Cardiac fibroblast (primary cell): ENCODE measurements around the gene RYR3.

ENCODE experiments used
- DNase-seq, 2 donors: peaks; one replicate each; pipeline versions ENCODE4 v3.0.0 to v3.0.0-alpha.2; 2010; ENCODE audit warnings: low read depth in 2 of 2
- H3K4me3 ChIP-seq, 2 donors: replicated peaks in 1 of 2; 1 replicate in 1 of 2; 2 replicates in 1 of 2; pipeline ENCODE4 v1.5.1; 2011; ENCODE audit warnings: low read depth in 2 of 2, low read length in 2 of 2, mild to moderate bottlenecking in 2 of 2, moderate library complexity in 1 of 2
- CTCF ChIP-seq: IDR thresholded peaks from one replicate; pipeline ENCODE4 v1.5.1; 2011; ENCODE audit warnings: low read depth, mild to moderate bottlenecking, low read length, inconsistent platforms

RYR3 gene

GRCh38 chr15:33374226-33374914 is 63.6 kb downstream of the RYR3 start:
- DNase-seq = no peak
- H3K4me3 ChIP-seq = no peak overlapping the region
- no peak for TF ChIP-seq CTCF

- no peak for TF ChIP-seq CTCF
- DNase-seq = no peak
Measured at GRCh38 chr15:33375236-33375635, 64.5 kb downstream of the RYR3 start.

GRCh38 chr15:33377204-33377603 is 66.4 kb downstream of the RYR3 start:
- H3K4me3 ChIP-seq = no peak overlapping the region
- no peak for TF ChIP-seq CTCF
- no peak for DNase-seq

More at GRCh38 chr15:33375236-33375635, 64.5 kb downstream of the RYR3 start:
- H3K4me3 ChIP-seq = no peak overlapping the region

- DNase-seq = no peak
- TF ChIP-seq CTCF = no peak
- no peak overlapping the region for H3K4me3 ChIP-seq
Measured at GRCh38 chr15:33378866-33379480, 68.2 kb downstream of the RYR3 start.

GRCh38 chr15:33380406-33380805 is 69.6 kb downstream of the RYR3 start:
- no peak for TF ChIP-seq CTCF
- no peak for DNase-seq
- no peak overlapping the region for H3K4me3 ChIP-seq

GRCh38 chr15:33382491-33382890 is 71.7 kb downstream of the RYR3 start:
- no peak overlapping the region for H3K4me3 ChIP-seq
- DNase-seq = no peak
- no peak for TF ChIP-seq CTCF

GRCh38 chr15:33384307-33384706 is 73.5 kb downstream of the RYR3 start:
- no peak for DNase-seq
- no peak overlapping the region for H3K4me3 ChIP-seq
- TF ChIP-seq CTCF = no peak
